RPMI8226 (cell line): Measurements from ENCODE around the gene MAGI1.

Experiments
- DNase-seq: peaks from one replicate; pipeline ENCODE4 v3.0.0-alpha.2; 2015

Gene MAGI1

GRCh38 chr3:66010739-66011655 lies 27.7 kb downstream of the MAGI1 start:
- no peak for DNase-seq

- DNase-seq, result no peak
These were observed 28.4 kb downstream of the MAGI1 start for GRCh38 chr3:66010348-66010738.

GRCh38 chr3:66004244-66004643 lies 34.5 kb downstream of the MAGI1 start:
- DNase-seq, result no peak

GRCh38 chr3:66001626-66002025 lies 37.1 kb downstream of the MAGI1 start:
- no peak for DNase-seq

GRCh38 chr3:66000506-66000905 lies 38.2 kb downstream of the MAGI1 start:
- DNase-seq, result no peak

- DNase-seq, result no peak
These were observed 39.1 kb downstream of the MAGI1 start for GRCh38 chr3:65999606-66000005.

GRCh38 chr3:65996589-65996988 lies 42.1 kb downstream of the MAGI1 start:
- DNase-seq, result no peak

- no peak for DNase-seq
These were observed 43.2 kb downstream of the MAGI1 start for GRCh38 chr3:65995515-65995914.

GRCh38 chr3:65995030-65995429 lies 43.7 kb downstream of the MAGI1 start:
- DNase-seq, result no peak

GRCh38 chr3:65993134-65993900 lies 45.4 kb downstream of the MAGI1 start:
- DNase-seq, result no peak

- DNase-seq, result no peak
These were observed 46.6 kb downstream of the MAGI1 start for GRCh38 chr3:65992106-65992505.

GRCh38 chr3:65988411-65989180 lies 50.1 kb downstream of the MAGI1 start:
- DNase-seq, result no peak

GRCh38 chr3:65986285-65986684 lies 52.4 kb downstream of the MAGI1 start:
- DNase-seq, result no peak

- DNase-seq, result no peak
These were observed 53.7 kb downstream of the MAGI1 start for GRCh38 chr3:65984975-65985374.

GRCh38 chr3:65983100-65983499 lies 55.6 kb downstream of the MAGI1 start:
- DNase-seq, result no peak

- DNase-seq, result no peak
These were observed 59.0 kb downstream of the MAGI1 start for GRCh38 chr3:65979731-65980130.

GRCh38 chr3:65979162-65979561 lies 59.6 kb downstream of the MAGI1 start:
- no peak for DNase-seq

GRCh38 chr3:65978116-65978515 lies 60.6 kb downstream of the MAGI1 start:
- no peak for DNase-seq

- DNase-seq, result no peak
These were observed 63.7 kb downstream of the MAGI1 start for GRCh38 chr3:65975032-65975431.

GRCh38 chr3:65974509-65974908 lies 64.2 kb downstream of the MAGI1 start:
- no peak for DNase-seq

GRCh38 chr3:65972765-65973164 lies 66.0 kb downstream of the MAGI1 start:
- DNase-seq, result no peak

GRCh38 chr3:65971293-65972252 lies 67.1 kb downstream of the MAGI1 start:
- no peak for DNase-seq
